Esophagus squamous epithelium (tissue), 4 donors: ENCODE results near the gene PNO1.

Source experiments
- POLR2A ChIP-seq, 4 donors: fragments of 450-650 bp; IDR thresholded peaks; one replicate each; pipeline ENCODE4 v1.6.1; 2017; ENCODE audit warnings: antibody characterized with exemption in 4 of 4, mild to moderate bottlenecking in 4 of 4, moderate library complexity in 3 of 4
- TF ChIP-seq, protein P1 (sequence below), 6 experiments: fragments of 450-650 bp in 4 of 6; fragments of 200-600 bp in 2 of 6; sonication (generic) in 2 of 6; IDR thresholded peaks; one replicate each; pipeline ENCODE4 v1.5.1; 2016 to 2019; ENCODE audit warnings: antibody characterized with exemption in 6 of 6, mild to moderate bottlenecking in 4 of 6, moderate library complexity in 4 of 6

DNA sequence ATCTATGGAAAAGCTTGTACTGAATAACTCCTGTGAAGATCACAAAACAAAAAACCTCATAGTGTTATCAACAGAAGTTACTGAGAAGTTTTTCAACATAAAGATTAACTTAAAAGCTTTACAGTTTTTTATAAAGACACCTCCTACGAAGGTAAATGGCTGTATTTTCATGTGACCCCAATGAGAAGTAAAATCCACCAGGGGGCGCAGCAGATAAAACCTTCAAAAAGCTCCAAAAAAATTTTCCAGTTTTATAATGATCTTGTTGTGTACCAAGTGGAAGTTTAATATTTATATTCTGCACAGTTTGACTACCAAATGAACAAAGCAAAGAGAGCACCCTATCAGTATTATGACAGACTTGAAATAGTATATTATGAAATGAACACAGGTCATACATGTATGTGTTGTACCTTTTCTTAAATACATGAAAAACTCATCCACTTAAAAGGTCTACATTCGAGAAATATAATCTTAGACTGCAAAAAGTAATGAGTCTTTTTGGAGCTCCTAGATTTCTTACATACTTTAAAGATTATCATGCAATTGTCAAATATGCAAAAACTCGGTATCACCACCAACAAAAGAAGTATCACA is 38.5 kb downstream of the PNO1 start:
- TF ChIP-seq POLR2A (IDR thresholded peaks at IDR 0.05): no peak
- TF ChIP-seq, protein P1, sequence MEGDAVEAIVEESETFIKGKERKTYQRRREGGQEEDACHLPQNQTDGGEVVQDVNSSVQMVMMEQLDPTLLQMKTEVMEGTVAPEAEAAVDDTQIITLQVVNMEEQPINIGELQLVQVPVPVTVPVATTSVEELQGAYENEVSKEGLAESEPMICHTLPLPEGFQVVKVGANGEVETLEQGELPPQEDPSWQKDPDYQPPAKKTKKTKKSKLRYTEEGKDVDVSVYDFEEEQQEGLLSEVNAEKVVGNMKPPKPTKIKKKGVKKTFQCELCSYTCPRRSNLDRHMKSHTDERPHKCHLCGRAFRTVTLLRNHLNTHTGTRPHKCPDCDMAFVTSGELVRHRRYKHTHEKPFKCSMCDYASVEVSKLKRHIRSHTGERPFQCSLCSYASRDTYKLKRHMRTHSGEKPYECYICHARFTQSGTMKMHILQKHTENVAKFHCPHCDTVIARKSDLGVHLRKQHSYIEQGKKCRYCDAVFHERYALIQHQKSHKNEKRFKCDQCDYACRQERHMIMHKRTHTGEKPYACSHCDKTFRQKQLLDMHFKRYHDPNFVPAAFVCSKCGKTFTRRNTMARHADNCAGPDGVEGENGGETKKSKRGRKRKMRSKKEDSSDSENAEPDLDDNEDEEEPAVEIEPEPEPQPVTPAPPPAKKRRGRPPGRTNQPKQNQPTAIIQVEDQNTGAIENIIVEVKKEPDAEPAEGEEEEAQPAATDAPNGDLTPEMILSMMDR (IDR thresholded peaks at IDR 0.05): peak in 5 of 6 experiments; percentile 43 to 80 (median 60)
